RWPE2 (cell line): ENCODE measurements around the gene ATG4D.
A peak's percentile ranks its signal among the peaks of the same experiment; 100 is the strongest.

Experiments
- ATAC-seq: fragments of 200-7000 bp; cut with Tn5 transposase; 3 replicates; pipeline ENCODE4 v1.9.1; 2021; ENCODE audit warnings: low read depth
- DNase-seq: peaks from one replicate; pipeline ENCODE4 v3.0.0-alpha.2; 2020; ENCODE audit warnings: low spot score
- H3K27ac ChIP-seq: fragments of 450-650 bp; 2 replicates; pipeline ENCODE4 v1.5.1; 2017; ENCODE audit warnings: mild to moderate bottlenecking; ENCODE audit not compliant: poor library complexity, severe bottlenecking
- H3K27me3 ChIP-seq: fragments of 250-450 bp; sonication (Bioruptor Pico); 2 replicates; pipeline ENCODE4 v1.5.1; 2021; ENCODE audit warnings: mild to moderate bottlenecking, moderate library complexity; ENCODE audit not compliant: insufficient read depth, poor library complexity, severe bottlenecking
- H3K36me3 ChIP-seq: fragments of 250-450 bp; sonication (Bioruptor Pico); 2 replicates; pipeline ENCODE4 v1.5.1; 2020; ENCODE audit warnings: low read depth, mild to moderate bottlenecking, moderate library complexity
- H3K4me1 ChIP-seq: fragments of 250-450 bp; sonication (Bioruptor Pico); 2 replicates; pipeline ENCODE4 v1.5.1; 2021; ENCODE audit warnings: mild to moderate bottlenecking, moderate library complexity; ENCODE audit not compliant: insufficient read depth, poor library complexity, severe bottlenecking
- H3K4me3 ChIP-seq: fragments of 250-450 bp; sonication (Bioruptor Pico); 2 replicates; pipeline ENCODE4 v1.5.1; 2021; ENCODE audit warnings: mild to moderate bottlenecking, moderate library complexity; ENCODE audit not compliant: severe bottlenecking
- H3K9me3 ChIP-seq: fragments of 250-450 bp; sonication (Bioruptor Pico); 2 replicates; pipeline ENCODE4 v1.5.1; 2021; ENCODE audit warnings: mild to moderate bottlenecking, moderate library complexity; ENCODE audit not compliant: severe bottlenecking
- TF ChIP-seq, protein P1 (sequence below): fragments of 450-650 bp; IDR thresholded peaks from one replicate; pipeline ENCODE4 v1.5.1; 2017; ENCODE audit warnings: mild to moderate bottlenecking, moderate library complexity; ENCODE audit not compliant: poor library complexity, severe bottlenecking

Gene ATG4D

DNA sequence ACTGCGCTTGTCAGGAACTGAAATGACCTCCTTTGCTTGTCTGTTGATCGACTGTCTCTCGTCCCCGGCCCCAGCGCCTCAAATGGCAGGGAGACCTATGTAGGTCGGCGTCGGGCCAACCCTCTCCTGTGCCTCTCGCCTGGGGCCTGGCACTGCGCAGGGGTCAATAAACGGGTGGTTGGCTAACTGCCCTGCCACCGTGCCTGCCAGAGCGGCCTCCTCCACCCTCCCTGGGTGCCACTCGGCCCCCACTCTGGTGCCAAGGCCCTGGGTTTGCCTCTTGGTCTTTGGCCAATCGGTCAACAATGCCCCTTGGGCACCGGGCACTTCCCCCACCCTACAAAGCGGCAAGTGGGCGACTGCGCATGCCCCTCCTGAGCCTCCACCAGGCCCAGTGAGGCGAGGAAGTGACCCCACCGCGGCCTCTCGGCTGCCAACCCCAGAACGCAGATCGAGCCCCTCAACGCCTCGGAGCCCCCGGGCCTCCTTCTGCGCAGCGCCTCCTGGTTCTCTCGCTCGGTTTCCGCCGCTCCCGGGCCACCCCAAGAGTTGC is 41.7 kb upstream of the ATG4D start:
- peak; percentile 55 for ATAC-seq
- TF ChIP-seq, protein P1, sequence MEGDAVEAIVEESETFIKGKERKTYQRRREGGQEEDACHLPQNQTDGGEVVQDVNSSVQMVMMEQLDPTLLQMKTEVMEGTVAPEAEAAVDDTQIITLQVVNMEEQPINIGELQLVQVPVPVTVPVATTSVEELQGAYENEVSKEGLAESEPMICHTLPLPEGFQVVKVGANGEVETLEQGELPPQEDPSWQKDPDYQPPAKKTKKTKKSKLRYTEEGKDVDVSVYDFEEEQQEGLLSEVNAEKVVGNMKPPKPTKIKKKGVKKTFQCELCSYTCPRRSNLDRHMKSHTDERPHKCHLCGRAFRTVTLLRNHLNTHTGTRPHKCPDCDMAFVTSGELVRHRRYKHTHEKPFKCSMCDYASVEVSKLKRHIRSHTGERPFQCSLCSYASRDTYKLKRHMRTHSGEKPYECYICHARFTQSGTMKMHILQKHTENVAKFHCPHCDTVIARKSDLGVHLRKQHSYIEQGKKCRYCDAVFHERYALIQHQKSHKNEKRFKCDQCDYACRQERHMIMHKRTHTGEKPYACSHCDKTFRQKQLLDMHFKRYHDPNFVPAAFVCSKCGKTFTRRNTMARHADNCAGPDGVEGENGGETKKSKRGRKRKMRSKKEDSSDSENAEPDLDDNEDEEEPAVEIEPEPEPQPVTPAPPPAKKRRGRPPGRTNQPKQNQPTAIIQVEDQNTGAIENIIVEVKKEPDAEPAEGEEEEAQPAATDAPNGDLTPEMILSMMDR: no peak

DNA sequence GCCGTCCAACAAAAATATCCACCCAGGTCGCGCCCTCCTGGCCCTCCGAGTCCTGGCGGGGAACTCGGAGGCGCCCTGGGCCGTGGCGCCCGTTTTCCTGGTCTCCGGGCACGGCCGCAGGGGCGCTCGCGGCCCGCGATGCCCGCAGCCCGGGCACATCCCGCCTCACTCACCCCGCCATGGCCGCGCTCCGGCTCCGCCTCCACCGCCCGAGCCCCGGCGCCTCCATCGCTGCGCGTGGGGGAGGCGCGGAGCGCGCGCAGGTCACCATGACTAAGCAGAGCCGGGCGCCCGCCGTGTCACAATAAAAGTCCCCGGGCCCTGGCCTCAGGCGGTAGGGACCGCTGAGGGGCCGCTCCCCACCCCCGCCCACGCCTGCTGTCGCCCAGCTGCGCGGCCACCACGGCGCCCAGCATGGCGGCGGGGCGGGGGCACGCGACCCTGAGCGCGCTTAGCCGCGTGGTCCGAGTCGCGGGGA is 41.1 kb upstream of the ATG4D start:
- DNase-seq (no peak), ATAC-seq (peak; percentile 92)
- TF ChIP-seq, protein P1: no peak
- Histone ChIP-seq H3K36me3 (peaks cover 26% of the 10 kb centered on the region), H3K27me3 (no peaks in the 10 kb centered on the region), H3K9me3 (no peaks in the 10 kb centered on the region), H3K27ac (peak overlapping the region; percentile 76), H3K4me3 (peak overlapping the region; percentile 85), H3K4me1 (peaks cover 5% of the 10 kb centered on the region)

More for the DNA sequence above, 41.7 kb upstream of the ATG4D start:
- Histone ChIP-seq H3K9me3 (no peaks in the 10 kb centered on the region), H3K4me3 (peak overlapping the region; percentile 85), H3K36me3 (peaks cover 26% of the 10 kb centered on the region), H3K4me1 (peaks cover 5% of the 10 kb centered on the region), H3K27ac (peak overlapping the region; percentile 76), H3K27me3 (no peaks in the 10 kb centered on the region)
- DNase-seq: no peak

DNA sequence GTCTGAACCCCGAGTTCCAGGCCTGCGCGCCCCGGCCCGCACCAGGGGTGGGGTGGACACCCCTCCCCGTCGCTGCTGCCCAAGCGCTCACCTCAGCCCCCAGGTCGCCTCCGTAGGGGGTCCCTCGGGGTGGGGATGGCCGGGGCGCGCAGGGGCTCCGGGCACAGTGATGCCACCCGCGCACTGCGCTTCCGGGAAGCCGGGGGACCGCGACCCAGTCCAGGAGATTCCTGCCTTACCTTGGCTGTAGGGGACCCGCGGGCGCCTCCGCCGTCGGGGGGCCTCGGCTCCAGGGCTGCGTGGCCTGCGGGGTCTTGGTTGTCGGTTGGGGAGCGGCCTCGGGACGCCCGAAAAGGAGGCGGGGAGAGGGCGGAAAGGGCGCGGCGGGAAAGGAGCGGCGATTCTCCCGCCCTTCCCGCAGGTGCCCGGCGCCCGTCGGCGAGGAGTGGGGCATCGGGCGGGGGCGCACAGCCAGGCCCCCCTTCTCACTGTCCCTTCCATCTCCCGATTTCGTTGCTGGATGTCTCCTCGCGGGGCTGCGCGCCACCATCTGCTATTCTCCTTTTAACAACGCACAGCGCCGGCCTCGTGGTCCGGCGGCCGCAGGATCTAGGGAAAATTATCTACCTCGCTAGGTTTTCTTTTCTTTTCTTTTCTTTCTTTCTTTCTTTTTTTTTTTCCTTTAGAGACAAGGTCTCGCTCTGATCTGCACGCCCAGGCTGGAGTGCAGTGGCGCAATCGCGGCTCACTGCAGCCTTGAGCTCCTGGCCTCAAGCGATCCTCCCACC is 40.5 kb upstream of the ATG4D start, which contains the start of gene KEAP1:
Gene KEAP1 (minus strand): TSS at position 355 of the 788 bp plus-strand sequence. CDS start 3,323 bp downstream, outside the sequence.
- TF ChIP-seq, protein P1: no peak
- Histone ChIP-seq H3K4me1 (peaks cover 5% of the 10 kb centered on the region), H3K27me3 (no peaks in the 10 kb centered on the region), H3K36me3 (peaks cover 21% of the 10 kb centered on the region), H3K9me3 (no peaks in the 10 kb centered on the region), H3K4me3 (peak within 1 kb of the TSS; percentile 85), H3K27ac (peak within 1 kb of the TSS; percentile 76)
- DNase-seq: no peak
- peak; percentile 17 for ATAC-seq

DNA sequence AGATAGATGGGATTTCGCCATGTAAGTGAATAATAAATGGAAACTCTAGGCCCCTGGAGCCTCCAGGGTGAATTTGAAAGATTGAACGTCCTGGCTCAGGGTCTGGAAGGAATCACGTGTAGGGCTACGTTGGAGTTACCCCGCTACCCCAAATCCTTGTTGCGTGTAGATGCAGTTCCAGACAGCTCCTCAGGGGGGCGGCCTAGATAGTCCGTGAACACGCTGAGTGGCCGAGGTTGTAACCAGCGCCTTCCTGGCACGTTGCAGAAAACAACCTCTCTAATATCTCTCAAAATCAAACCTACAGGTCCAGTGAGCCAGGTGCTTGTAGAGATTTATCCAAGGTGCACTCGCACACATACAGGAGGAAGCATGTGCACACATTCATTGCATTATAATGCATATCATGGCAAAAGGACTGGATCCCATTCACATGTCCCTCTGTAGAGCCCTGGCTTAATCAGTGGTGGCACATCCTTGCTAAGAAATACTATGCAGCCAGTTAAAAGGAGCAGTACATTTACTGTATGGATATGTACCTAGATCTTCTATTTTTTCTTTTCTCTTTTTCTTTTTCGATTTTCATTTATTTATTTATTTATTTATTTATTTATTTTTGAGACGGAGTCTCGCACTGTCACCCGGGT is 38.0 kb upstream of the ATG4D start:
- DNase-seq: no peak
- H3K27ac ChIP-seq: no peak overlapping the region
- ATAC-seq: no peak

More for the DNA sequence above, 38.0 kb upstream of the ATG4D start:
- no peaks in the 10 kb centered on the region for H3K36me3 ChIP-seq
- H3K4me1 ChIP-seq: peaks cover 15% of the 10 kb centered on the region
- no peaks in the 10 kb centered on the region for H3K9me3 ChIP-seq
- H3K27me3 ChIP-seq: no peaks in the 10 kb centered on the region
- TF ChIP-seq, protein P1: peak; percentile 67
- H3K4me3 ChIP-seq: no peak overlapping the region
